ENCODE results near the gene SLC22A15. TPM values are rescaled to one million over a fixed set of nuclear protein-coding genes. Genes with fewer than 3 reads are reported as not detected.

The SLC22A15 gene
- total RNA-seq, 1 donor from 2014 or later = 12.0 TPM

DNA sequence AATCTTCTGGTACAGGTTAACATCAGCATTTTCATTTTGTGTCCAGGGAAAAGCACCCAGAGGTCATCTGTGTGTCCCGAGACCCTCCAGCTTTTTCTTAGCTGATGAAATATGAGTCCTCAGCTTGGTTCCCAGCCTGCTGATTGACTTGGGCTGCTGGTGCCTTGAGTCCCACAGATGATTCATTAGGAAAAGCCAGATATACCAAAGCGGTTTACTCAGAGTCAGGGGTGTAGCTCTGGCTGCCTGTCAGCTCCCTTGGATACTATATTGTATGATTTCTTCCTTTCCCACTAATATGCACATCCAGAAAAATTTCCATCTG lies 91.2 kb downstream of the SLC22A15 start:
- Histone ChIP-seq H3K4me1 (ENCODE audit: insufficient read depth, low read length) (peaks cover 3% of the 10 kb centered on the region), H2AFZ (ENCODE audit: low read depth, low read length) (no peak overlapping the region), H4K20me1 (ENCODE audit: insufficient read depth, low read length) (no peaks in the 10 kb centered on the region), H3K9me3 (ENCODE audit: insufficient read depth, low read depth, low read length) (no peaks in the 10 kb centered on the region), H3K9ac (ENCODE audit: low read length) (no peak overlapping the region), H3K36me3 (ENCODE audit: insufficient read depth, low read length) (no peaks in the 10 kb centered on the region), H3K4me3 (ENCODE audit: insufficient read depth, low read depth, low read length) (no peak overlapping the region), H3K4me2 (ENCODE audit: low read length) (peak overlapping the region; percentile 42), H3K27ac (ENCODE audit: low read depth, low read length) (peak overlapping the region; percentile 19), H3K27me3 (ENCODE audit: insufficient read depth, low read length) (no peaks in the 10 kb centered on the region), H3K79me2 (ENCODE audit: insufficient read depth, low read length) (no peaks in the 10 kb centered on the region)
- DNase-seq (ENCODE audit: low read depth) (peak; percentile 56), FAIRE-seq (peak; percentile 47)
- peaks cover 9% of the 10 kb centered on the region for H3K36me3 Mint-ChIP-seq (ENCODE audit: low read depth, unreplicated experiment)
- no peak for TF ChIP-seq EZH2 (IDR thresholded peaks at IDR 0.05; ENCODE audit: insufficient read depth, low read length)
- TF ChIP-seq, protein P1, sequence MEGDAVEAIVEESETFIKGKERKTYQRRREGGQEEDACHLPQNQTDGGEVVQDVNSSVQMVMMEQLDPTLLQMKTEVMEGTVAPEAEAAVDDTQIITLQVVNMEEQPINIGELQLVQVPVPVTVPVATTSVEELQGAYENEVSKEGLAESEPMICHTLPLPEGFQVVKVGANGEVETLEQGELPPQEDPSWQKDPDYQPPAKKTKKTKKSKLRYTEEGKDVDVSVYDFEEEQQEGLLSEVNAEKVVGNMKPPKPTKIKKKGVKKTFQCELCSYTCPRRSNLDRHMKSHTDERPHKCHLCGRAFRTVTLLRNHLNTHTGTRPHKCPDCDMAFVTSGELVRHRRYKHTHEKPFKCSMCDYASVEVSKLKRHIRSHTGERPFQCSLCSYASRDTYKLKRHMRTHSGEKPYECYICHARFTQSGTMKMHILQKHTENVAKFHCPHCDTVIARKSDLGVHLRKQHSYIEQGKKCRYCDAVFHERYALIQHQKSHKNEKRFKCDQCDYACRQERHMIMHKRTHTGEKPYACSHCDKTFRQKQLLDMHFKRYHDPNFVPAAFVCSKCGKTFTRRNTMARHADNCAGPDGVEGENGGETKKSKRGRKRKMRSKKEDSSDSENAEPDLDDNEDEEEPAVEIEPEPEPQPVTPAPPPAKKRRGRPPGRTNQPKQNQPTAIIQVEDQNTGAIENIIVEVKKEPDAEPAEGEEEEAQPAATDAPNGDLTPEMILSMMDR (IDR thresholded peaks at IDR 0.05; ENCODE audit: insufficient read depth, low read depth, low read length) = no peak
- H3K27ac Mint-ChIP-seq (ENCODE audit: unreplicated experiment) = peak overlapping the region; percentile 99
- H3K9me3 Mint-ChIP-seq (ENCODE audit: unreplicated experiment) = no peaks in the 10 kb centered on the region
- H3K4me1 Mint-ChIP-seq (ENCODE audit: low read depth, unreplicated experiment) = peaks cover 16% of the 10 kb centered on the region
- no peaks in the 10 kb centered on the region for H3K27me3 Mint-ChIP-seq (ENCODE audit: low read depth, unreplicated experiment)
- no peak overlapping the region for H3K4me3 Mint-ChIP-seq (ENCODE audit: unreplicated experiment)

DNA sequence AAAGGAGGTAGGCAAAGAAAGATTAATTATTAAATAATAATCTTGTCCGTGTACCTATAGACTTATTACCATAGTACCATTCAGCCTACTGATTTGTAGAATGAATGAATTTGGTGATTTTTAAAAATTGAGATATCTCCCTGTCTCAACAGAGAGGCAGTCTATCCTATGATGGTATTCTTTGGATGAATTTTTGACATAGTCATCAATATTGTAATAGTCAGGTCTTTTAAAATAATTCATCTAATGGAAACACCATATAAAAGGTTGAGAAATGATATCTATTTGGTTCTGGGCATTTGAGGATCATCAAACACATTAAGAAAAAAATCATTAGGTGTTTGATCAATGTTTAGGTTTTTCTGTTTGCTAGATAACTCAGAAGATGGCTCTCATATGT lies 99.3 kb downstream of the SLC22A15 start:
- no peak overlapping the region for H3K4me3 Mint-ChIP-seq (ENCODE audit: unreplicated experiment)
- no peaks in the 10 kb centered on the region for H3K9me3 ChIP-seq (ENCODE audit: insufficient read depth, low read depth, low read length)
- peaks cover 2% of the 10 kb centered on the region for H3K4me1 Mint-ChIP-seq (ENCODE audit: low read depth, unreplicated experiment)
- DNase-seq (ENCODE audit: low read depth) (no peak), FAIRE-seq (no peak)
- no peak overlapping the region for H3K27ac ChIP-seq (ENCODE audit: low read depth, low read length)
- no peak overlapping the region for H3K9ac ChIP-seq (ENCODE audit: low read length)
- H3K4me1 ChIP-seq (ENCODE audit: insufficient read depth, low read length) = no peaks in the 10 kb centered on the region
- H3K4me2 ChIP-seq (ENCODE audit: low read length) = no peak overlapping the region
- H3K36me3 ChIP-seq (ENCODE audit: insufficient read depth, low read length) = no peaks in the 10 kb centered on the region
- peak overlapping the region; percentile 36 for H3K27ac Mint-ChIP-seq (ENCODE audit: unreplicated experiment)
- H2AFZ ChIP-seq (ENCODE audit: low read depth, low read length) = no peak overlapping the region
- no peaks in the 10 kb centered on the region for H3K79me2 ChIP-seq (ENCODE audit: insufficient read depth, low read length)
- H4K20me1 ChIP-seq (ENCODE audit: insufficient read depth, low read length) = no peaks in the 10 kb centered on the region
- H3K27me3 ChIP-seq (ENCODE audit: insufficient read depth, low read length) = no peaks in the 10 kb centered on the region
- H3K27me3 Mint-ChIP-seq (ENCODE audit: low read depth, unreplicated experiment) = no peaks in the 10 kb centered on the region
- H3K4me3 ChIP-seq (ENCODE audit: insufficient read depth, low read depth, low read length) = no peak overlapping the region
- TF ChIP-seq EZH2 (IDR thresholded peaks at IDR 0.05; ENCODE audit: insufficient read depth, low read length) = no peak
- TF ChIP-seq, protein P1 (IDR thresholded peaks at IDR 0.05; ENCODE audit: insufficient read depth, low read depth, low read length) = no peak
- no peaks in the 10 kb centered on the region for H3K9me3 Mint-ChIP-seq (ENCODE audit: unreplicated experiment)
- H3K36me3 Mint-ChIP-seq (ENCODE audit: low read depth, unreplicated experiment) = peaks cover 9% of the 10 kb centered on the region

DNA sequence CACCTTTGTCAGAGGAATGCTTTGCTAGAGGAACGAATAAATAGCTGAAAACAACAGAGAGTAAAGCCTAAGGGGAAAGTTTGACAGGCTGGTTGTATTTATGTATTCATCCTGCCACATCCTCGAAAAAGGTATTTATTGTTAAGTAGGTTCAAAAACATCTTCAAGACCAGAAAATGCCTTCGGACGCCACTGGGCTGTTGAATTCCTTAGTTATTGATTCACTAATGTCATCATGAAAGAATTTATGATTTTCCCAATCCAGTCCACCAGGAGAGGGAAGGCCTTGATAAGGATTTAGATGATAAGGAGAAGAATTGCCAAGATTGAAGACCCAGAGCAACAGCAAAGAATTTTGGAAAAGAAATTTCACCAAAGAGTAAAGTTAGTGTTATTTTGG lies 99.7 kb downstream of the SLC22A15 start:
- Mint-ChIP-seq H3K4me1 (ENCODE audit: low read depth, unreplicated experiment) (peaks cover 2% of the 10 kb centered on the region), H3K4me3 (ENCODE audit: unreplicated experiment) (no peak overlapping the region), H3K9me3 (ENCODE audit: unreplicated experiment) (no peaks in the 10 kb centered on the region), H3K27ac (ENCODE audit: unreplicated experiment) (peak overlapping the region; percentile 36), H3K27me3 (ENCODE audit: low read depth, unreplicated experiment) (no peaks in the 10 kb centered on the region), H3K36me3 (ENCODE audit: low read depth, unreplicated experiment) (peaks cover 9% of the 10 kb centered on the region)
- no peak for DNase-seq (ENCODE audit: low read depth)
- Histone ChIP-seq H3K36me3 (ENCODE audit: insufficient read depth, low read length) (no peaks in the 10 kb centered on the region), H3K4me3 (ENCODE audit: insufficient read depth, low read depth, low read length) (no peak overlapping the region), H3K9me3 (ENCODE audit: insufficient read depth, low read depth, low read length) (no peaks in the 10 kb centered on the region), H3K4me2 (ENCODE audit: low read length) (no peak overlapping the region), H3K9ac (ENCODE audit: low read length) (no peak overlapping the region), H2AFZ (ENCODE audit: low read depth, low read length) (no peak overlapping the region), H3K4me1 (ENCODE audit: insufficient read depth, low read length) (no peaks in the 10 kb centered on the region), H3K79me2 (ENCODE audit: insufficient read depth, low read length) (no peaks in the 10 kb centered on the region), H3K27me3 (ENCODE audit: insufficient read depth, low read length) (no peaks in the 10 kb centered on the region), H4K20me1 (ENCODE audit: insufficient read depth, low read length) (no peaks in the 10 kb centered on the region), H3K27ac (ENCODE audit: low read depth, low read length) (no peak overlapping the region)
- TF ChIP-seq, protein P1 (IDR thresholded peaks at IDR 0.05; ENCODE audit: insufficient read depth, low read depth, low read length) = no peak
- TF ChIP-seq EZH2 (IDR thresholded peaks at IDR 0.05; ENCODE audit: insufficient read depth, low read length) = no peak
- FAIRE-seq = peak; percentile 39

Data from astrocyte (in vitro differentiated cells and primary cell).